ENCODE results near the gene BMP4.

The BMP4 gene

DNA sequence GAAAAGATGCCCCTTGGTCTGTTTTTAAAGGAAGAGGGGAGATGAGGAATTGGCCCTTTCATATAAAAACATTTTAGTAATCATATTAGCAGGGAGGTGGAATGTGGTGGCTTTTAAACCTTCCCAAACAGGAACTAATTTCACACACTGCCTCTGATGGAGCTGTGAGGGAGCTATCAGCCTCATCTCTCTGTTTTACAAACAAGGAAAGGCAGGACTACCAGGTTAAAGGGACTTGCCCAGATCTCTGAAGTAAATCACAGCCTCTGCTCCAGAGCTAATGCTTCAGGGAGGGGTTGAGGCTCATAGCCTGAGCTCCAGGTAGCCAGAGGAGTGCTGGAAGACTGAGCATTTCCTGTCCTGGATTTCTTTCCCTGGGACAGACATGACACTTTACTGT is 1.1 kb upstream of the BMP4 start:
- no peak for DNase-seq (ENCODE audit: low spot score)
- in situ Hi-C loops (cut with MboI; ENCODE audit: low pct_unique_long_range_greater_than_20kb, low sequenced_read_pairs, unreplicated experiment): no loop called here
- TF ChIP-seq, protein P1, sequence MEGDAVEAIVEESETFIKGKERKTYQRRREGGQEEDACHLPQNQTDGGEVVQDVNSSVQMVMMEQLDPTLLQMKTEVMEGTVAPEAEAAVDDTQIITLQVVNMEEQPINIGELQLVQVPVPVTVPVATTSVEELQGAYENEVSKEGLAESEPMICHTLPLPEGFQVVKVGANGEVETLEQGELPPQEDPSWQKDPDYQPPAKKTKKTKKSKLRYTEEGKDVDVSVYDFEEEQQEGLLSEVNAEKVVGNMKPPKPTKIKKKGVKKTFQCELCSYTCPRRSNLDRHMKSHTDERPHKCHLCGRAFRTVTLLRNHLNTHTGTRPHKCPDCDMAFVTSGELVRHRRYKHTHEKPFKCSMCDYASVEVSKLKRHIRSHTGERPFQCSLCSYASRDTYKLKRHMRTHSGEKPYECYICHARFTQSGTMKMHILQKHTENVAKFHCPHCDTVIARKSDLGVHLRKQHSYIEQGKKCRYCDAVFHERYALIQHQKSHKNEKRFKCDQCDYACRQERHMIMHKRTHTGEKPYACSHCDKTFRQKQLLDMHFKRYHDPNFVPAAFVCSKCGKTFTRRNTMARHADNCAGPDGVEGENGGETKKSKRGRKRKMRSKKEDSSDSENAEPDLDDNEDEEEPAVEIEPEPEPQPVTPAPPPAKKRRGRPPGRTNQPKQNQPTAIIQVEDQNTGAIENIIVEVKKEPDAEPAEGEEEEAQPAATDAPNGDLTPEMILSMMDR (IDR thresholded peaks at IDR 0.05; ENCODE audit: extremely low read depth, insufficient read depth, missing control alignments): no peak

DNA sequence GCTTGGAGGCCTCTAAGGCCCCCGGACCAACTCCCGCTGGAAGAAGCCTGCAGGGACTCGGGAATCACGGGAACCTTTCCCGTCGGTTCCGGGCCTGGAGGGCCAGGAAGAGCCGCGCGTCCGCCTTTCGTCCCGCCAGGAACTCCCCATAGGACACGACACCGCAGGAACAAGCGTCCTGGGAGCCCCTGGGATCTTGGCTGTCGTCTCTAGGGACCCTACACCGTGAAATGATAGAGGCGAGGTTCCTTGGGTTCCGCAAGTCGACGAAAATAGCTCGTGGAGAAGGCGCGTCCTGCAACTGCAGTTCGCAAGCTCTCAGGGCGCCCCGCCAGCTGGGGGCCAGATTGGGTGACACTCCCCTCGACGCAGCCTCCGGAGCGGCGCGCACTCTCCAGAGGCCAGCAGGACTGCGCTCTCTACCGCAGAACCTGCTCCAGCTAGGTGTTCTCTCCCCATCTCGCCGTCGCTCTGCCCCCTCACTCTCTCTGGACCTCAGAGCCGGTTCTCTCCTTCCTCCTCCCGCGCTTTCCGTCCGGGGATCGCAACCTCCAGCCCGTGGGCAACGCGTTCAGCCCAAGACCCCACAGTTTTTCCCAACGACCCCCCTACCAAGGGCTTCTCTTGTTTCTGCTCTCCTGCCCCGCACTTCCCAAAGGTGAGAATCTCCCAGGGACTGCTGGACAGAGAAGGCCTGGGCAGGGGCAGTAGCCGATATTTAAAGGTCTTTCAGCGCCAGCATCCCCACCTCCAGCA is 776 bp downstream of the BMP4 start:
- TF ChIP-seq, protein P1 (IDR thresholded peaks at IDR 0.05; ENCODE audit: extremely low read depth, insufficient read depth, missing control alignments): no peak
- DNase-seq (ENCODE audit: low spot score): peak; percentile 61
- in situ Hi-C loops (cut with MboI; ENCODE audit: low pct_unique_long_range_greater_than_20kb, low sequenced_read_pairs, unreplicated experiment): no loop called here

DNA sequence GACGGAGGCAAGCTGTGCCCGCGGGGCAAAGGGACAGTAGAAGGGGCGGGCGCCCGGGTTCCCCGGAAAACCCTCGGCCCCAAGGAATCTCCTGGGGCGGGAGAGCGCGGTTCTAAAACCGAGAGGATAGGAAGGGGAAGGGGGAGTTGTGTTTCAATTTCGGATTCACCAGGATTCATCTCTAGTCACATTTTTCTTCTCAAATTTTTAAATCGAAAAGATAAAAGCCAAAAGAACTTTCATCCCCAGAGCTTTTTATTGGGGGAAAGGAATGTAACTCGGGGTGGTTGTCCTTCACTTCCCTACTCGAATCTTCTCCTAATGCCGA is 1.4 kb downstream of the BMP4 start:
- no peak for DNase-seq (ENCODE audit: low spot score)
- TF ChIP-seq, protein P1 (IDR thresholded peaks at IDR 0.05; ENCODE audit: extremely low read depth, insufficient read depth, missing control alignments): no peak
- in situ Hi-C loops (cut with MboI; ENCODE audit: low pct_unique_long_range_greater_than_20kb, low sequenced_read_pairs, unreplicated experiment): no loop called here

DNA sequence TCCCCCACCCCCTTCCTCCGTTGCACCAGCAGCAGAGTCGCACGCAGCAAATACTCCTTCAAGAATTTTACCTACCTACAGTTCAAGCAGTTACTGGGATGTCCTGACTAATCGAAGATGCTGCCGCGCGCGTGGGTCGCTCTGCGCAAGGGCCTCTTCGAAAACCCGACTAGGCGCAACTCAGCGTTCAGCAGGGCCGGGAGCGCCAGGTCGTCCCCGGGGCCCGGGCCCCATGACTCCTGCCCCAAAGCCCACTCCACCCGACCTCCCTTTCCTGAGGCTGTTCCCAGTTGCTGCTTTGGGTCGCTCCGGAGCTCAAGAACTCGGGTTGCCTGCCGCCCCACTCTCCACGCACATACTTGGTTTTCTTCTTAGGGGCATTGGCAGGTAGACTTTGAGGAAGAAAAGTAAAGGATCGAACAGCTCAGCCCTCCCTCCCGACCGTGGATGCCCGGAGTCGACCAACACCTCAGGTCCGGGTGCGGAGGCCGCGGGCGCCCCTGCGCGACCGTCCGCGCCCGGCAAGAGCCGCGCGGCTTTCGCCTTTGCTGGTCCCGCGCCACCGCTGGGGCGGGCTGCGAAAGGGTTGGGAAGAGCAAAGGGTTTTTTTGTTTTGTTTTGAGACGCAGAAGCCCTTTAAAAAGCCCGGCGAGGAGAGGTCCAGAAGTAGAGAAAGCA is 1.9 kb downstream of the BMP4 start:
- in situ Hi-C loops (cut with MboI; ENCODE audit: low pct_unique_long_range_greater_than_20kb, low sequenced_read_pairs, unreplicated experiment): no loop called here
- peak; percentile 52 for DNase-seq (ENCODE audit: low spot score)
- TF ChIP-seq, protein P1 (IDR thresholded peaks at IDR 0.05; ENCODE audit: extremely low read depth, insufficient read depth, missing control alignments): peak; percentile 11

DNA sequence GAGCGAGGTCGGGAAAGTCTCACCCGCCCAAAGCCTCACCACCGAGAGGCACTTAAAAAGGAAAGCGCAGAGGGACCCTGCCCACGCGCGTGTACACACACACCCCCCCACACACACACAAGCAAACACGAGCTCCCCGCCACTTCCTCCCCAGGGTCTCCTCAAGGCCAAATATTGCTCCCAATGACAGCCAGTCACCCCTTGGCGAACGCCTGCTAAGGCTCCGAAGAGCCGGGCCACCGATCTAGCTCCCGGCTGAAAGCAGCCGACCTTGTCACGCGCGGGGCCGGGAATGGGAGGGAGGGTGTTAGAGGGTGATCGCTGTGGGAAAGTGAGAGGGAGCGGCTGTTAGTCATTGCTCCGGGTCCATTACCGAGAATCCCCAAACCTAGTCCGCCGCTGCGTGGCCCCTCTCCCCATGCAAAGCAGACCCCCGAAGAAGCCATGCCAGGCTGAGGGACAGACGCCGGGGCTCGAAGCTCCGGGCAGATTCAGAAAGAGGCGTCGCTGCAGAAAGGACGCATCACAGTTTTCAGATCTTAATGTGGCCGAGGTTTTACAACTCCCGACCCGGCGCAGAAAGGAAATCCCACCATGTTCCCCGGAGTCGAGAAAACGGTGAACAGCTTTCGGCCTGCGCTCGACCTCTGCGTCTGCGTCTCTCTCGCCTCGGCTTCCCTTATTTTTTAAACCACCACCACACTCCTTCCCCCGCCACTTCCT is 2.6 kb downstream of the BMP4 start:
- DNase-seq (ENCODE audit: low spot score): peak; percentile 51
- TF ChIP-seq, protein P1 (IDR thresholded peaks at IDR 0.05; ENCODE audit: extremely low read depth, insufficient read depth, missing control alignments): no peak
- in situ Hi-C loops (cut with MboI; ENCODE audit: low pct_unique_long_range_greater_than_20kb, low sequenced_read_pairs, unreplicated experiment): no loop called here

DNA sequence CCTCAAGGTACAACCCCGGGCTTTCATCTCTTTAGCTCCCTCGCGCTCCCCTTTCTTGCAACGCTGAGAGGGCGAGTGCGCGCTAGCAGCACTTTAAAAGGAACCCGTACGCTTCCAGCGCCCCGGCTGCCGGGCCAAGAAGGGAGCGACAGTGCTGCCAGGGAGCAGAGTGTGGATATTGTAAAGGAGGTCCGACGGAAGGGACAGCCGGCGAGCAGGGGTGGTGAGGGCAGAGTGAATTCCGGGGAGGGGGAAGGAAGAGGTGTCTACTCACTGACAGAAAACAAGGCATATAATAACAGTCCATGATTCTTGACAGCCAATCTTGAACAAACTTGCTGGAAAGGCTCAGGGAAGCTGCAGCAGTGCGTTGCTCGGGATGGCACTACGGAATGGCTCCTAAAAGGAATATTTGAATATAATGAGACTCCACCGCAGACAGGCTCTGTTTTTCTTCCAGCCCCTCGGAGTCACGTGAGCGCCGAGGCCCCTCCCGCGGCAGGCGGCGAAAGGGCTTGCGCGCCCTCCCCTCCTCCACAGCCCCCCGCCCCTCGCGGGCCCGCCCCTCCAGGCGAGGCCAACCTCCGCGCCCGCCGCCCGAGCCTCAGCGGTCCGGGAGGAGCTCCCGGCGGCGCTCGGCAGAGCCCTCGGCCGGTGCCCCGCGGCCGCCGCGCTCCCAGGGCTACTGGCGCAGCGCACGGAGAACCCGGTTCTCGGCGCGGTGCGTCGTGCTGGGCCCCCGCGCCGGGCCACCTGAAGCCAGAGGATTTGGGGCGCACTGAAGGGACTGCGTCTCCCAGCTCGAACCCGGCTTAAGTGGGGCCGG is 3.4 kb downstream of the BMP4 start:
- TF ChIP-seq, protein P1 (IDR thresholded peaks at IDR 0.05; ENCODE audit: extremely low read depth, insufficient read depth, missing control alignments): no peak
- in situ Hi-C loops (cut with MboI; ENCODE audit: low pct_unique_long_range_greater_than_20kb, low sequenced_read_pairs, unreplicated experiment): no loop called here
- DNase-seq (ENCODE audit: low spot score): peak; percentile 85

Measured in GM13977 (cell line).